ENCODE measurements around the gene RHBDL2.

Gene RHBDL2

DNA sequence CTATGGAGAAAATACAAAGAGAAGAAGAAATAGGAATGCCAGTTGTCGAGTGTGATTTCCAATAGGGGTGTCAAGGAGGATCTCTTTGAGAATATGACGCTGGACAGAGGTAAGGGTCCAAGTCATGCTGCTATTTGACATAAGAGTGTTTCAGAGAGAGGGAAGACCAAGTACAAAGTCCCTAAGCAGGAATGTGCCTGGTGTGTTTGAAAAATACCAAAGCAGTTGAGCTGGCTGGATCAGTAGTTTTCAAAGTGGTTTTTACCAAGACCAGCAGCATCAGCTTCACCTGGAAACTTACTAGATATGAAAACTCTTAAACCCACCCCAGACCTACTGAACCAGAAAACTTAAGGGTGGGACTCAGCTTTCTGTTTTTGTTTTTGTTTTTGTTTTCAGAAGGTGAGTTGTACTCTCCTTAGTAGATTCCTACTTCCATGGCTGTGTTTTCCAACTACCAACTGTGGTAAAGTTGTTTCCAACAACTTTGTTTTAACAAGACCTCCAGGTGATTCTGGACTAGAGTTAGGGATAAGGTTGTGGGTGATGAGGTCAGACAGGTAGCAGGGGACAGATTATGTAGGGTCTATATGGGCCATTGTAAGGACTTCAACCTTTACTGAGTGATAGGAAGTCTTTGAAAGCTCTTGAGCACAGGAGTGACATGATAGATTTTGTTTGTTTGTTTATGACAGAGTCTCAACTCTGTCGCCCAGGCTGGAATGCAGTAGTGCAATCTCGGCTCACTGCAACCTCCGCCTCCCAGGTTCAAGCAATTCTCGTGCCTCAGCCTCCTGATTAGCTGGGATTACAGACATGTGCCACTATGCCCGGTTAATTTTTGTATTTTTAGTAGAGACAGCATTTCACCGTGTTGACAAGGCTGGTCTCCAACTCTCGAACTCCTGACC is 53.0 kb downstream of the RHBDL2 start:
- Mint-ChIP-seq H3K36me3 (ENCODE audit: insufficient read depth) (no peaks in the 10 kb centered on the region), H3K4me3 (no peak overlapping the region), H3K27ac (no peak overlapping the region), H3K4me1 (ENCODE audit: low read depth in 2 of 2) (no peaks in the 10 kb centered on the region), H3K9me3 (no peaks in the 10 kb centered on the region), H3K27me3 (no peaks in the 10 kb centered on the region)
- DNase-seq (no peak), ATAC-seq (replicated peaks) (no peak)

GRCh38 chr1:38885092-38885491 is 56.5 kb downstream of the RHBDL2 start:
- Mint-ChIP-seq H3K27me3 (no peaks in the 10 kb centered on the region), H3K36me3 (ENCODE audit: insufficient read depth) (no peaks in the 10 kb centered on the region), H3K4me1 (ENCODE audit: low read depth in 2 of 2) (no peaks in the 10 kb centered on the region), H3K4me3 (no peak overlapping the region), H3K9me3 (no peaks in the 10 kb centered on the region), H3K27ac (no peak overlapping the region)
- DNase-seq (no peak), ATAC-seq (replicated peaks) (no peak)

GRCh38 chr1:38881487-38881886 is 60.1 kb downstream of the RHBDL2 start, which contains the start of gene GJA9:
Gene GJA9, minus strand, starts transcription at chr1:38881587. Its CDS starts 5,489 bp downstream, at chr1:38876098.
- Mint-ChIP-seq H3K4me1 (ENCODE audit: low read depth in 2 of 2) (no peaks in the 10 kb centered on the region), H3K27ac (no peak within 1 kb of the TSS), H3K36me3 (ENCODE audit: insufficient read depth) (no peaks in the 10 kb centered on the region), H3K4me3 (no peak within 1 kb of the TSS), H3K27me3 (no peaks in the 10 kb centered on the region), H3K9me3 (no peaks in the 10 kb centered on the region)
- DNase-seq (no peak), ATAC-seq (replicated peaks) (no peak)

GRCh38 chr1:38875811-38876210 is 65.8 kb downstream of the RHBDL2 start:
- Mint-ChIP-seq H3K9me3 (no peaks in the 10 kb centered on the region), H3K27ac (no peak overlapping the region), H3K36me3 (ENCODE audit: insufficient read depth) (peaks cover 8% of the 10 kb centered on the region), H3K27me3 (no peaks in the 10 kb centered on the region), H3K4me3 (no peak overlapping the region), H3K4me1 (ENCODE audit: low read depth in 2 of 2) (peaks cover 10 to 24% of the 10 kb centered on the region in 2 donors)
- no peak for DNase-seq
- no peak for ATAC-seq (replicated peaks)

DNA sequence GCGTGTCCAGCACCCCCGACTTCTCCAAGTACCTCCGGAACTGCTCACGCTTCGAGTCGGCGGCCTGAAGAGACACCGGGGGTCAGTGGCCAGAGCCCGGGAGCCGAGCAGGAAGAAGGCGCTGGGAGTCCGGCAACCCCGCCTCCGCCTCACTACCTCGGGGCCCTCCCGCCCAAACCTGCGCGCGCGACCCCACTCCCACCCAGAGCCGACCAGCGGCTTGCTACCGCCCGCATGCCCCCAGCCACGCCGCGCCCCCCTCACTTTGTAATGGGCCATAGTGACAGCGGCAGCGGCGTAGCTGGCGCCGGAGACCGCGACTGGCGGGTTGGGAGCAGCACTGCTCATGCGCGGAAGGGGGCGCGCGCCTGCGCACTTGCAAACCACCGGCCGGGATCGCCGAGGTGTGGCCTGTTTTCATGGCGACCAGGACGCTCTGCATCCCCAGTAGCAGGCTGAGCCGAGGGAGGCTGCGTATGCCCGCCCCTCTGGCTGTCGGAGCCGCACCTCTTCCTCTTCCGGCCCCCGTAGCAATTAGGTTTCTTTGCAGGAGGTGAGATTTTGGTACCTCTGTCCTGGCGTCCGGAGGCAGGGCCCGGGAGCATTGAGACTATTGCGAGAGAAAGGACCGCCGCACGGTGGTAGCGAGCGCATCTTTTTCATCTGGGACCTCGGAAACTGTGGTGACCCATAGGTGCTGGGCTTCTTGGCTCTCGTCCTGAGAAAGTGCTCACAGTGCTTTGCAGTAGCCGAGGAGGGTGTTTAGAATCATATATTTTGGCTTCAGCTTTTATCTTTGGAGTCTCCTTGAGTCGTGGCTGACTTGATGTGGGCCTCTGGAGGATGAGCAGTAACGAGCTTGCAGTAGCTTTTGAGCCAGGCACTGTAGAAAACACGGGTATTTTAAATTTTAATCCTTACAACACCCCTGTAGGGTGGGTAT is 68.3 kb downstream of the RHBDL2 start, which contains the start of gene MYCBP:
MYCBP (minus strand) TSS at position 322 of the 943 bp plus-strand sequence; CDS start at position 279, 43 bp downstream.
- Mint-ChIP-seq H3K4me3 (peak within 1 kb of the TSS; percentile 83 to 86), H3K9me3 (no peaks in the 10 kb centered on the region), H3K36me3 (ENCODE audit: insufficient read depth) (peaks cover 12% of the 10 kb centered on the region), H3K27ac (peak within 1 kb of the TSS; percentile 85 to 88), H3K4me1 (ENCODE audit: low read depth in 2 of 2) (peaks cover 10 to 24% of the 10 kb centered on the region in 2 donors), H3K27me3 (no peaks in the 10 kb centered on the region)
- ATAC-seq (replicated peaks), result peak; percentile 99
- peak; percentile 94 to 98 (median 96) for DNase-seq

DNA sequence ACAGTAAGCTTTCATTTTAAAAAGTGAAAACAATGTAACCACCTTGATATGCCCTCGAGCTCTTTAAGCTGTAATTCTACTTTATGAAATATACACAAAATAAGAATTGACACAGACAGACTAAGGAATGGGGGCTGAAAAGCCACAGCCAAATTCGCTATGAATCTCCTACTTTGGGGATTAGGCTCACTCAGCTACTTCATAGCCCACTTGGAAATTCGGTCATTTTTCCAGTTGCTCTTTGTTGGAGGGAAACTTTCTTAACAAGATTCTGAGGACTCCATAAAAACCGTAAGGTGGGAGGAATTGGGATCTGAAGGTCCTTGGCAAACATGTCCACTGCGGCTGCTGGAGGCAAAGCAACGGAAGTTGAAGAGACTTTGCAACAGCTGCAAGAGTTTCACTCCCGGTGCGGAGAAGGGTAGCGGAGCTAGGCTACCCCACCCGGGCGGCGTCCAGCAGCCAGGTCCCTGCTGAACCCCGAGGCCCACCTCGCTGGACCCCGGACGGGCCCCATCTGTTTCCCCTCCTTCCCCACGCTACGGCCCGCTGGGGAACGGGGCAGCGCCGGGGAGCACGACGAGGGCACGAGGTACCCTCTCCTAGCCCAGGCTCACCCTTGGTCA is 69.1 kb downstream of the RHBDL2 start:
- peaks cover 10 to 24% of the 10 kb centered on the region in 2 donors for H3K4me1 Mint-ChIP-seq (ENCODE audit: low read depth in 2 of 2)
- no peaks in the 10 kb centered on the region for H3K9me3 Mint-ChIP-seq
- peak; percentile 9 for ATAC-seq (replicated peaks)
- peak; percentile 12 to 28 (median 18) for DNase-seq
- H3K27me3 Mint-ChIP-seq, result no peaks in the 10 kb centered on the region
- peaks cover 12% of the 10 kb centered on the region for H3K36me3 Mint-ChIP-seq (ENCODE audit: insufficient read depth)
- peak overlapping the region; percentile 83 to 86 for H3K4me3 Mint-ChIP-seq
- H3K27ac Mint-ChIP-seq, result peak overlapping the region; percentile 85 to 88

GRCh38 chr1:38870996-38871395 is 70.6 kb downstream of the RHBDL2 start:
- Mint-ChIP-seq H3K27me3 (no peaks in the 10 kb centered on the region), H3K4me3 (no peak overlapping the region), H3K4me1 (ENCODE audit: low read depth in 2 of 2) (peaks cover 10 to 24% of the 10 kb centered on the region in 2 donors), H3K36me3 (ENCODE audit: insufficient read depth) (peaks cover 17% of the 10 kb centered on the region), H3K27ac (no peak overlapping the region), H3K9me3 (no peaks in the 10 kb centered on the region)
- ATAC-seq (replicated peaks), result no peak
- DNase-seq, result no peak

DNA sequence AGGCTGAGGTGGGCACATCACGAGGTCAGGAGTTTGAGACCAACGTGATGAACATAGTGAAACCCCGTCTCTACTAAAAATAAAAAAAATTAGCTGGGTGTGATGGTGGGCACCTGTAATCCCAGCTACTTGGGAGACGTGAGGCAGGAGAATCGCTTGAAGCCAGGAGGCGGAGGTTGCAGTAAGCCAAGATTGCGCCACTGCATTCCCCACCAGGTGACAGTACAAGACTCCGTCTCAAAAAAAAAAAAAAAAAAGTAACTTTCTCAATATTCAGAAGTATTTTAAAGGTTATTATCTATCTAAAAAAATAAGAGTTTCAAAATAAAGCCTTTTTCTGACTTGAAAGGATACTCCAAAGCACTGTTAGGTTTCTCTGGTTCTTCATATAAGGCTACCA is 74.4 kb downstream of the RHBDL2 start:
- H3K27ac Mint-ChIP-seq, result peak overlapping the region in 1 of 2 donors; percentile 58
- peaks cover 22% of the 10 kb centered on the region for H3K36me3 Mint-ChIP-seq (ENCODE audit: insufficient read depth)
- ATAC-seq (replicated peaks), result no peak
- H3K4me3 Mint-ChIP-seq, result no peak overlapping the region
- no peak for DNase-seq
- H3K9me3 Mint-ChIP-seq, result no peaks in the 10 kb centered on the region
- H3K27me3 Mint-ChIP-seq, result no peaks in the 10 kb centered on the region
- H3K4me1 Mint-ChIP-seq (ENCODE audit: low read depth in 2 of 2), result peaks cover 10 to 12% of the 10 kb centered on the region in 2 donors

DNA sequence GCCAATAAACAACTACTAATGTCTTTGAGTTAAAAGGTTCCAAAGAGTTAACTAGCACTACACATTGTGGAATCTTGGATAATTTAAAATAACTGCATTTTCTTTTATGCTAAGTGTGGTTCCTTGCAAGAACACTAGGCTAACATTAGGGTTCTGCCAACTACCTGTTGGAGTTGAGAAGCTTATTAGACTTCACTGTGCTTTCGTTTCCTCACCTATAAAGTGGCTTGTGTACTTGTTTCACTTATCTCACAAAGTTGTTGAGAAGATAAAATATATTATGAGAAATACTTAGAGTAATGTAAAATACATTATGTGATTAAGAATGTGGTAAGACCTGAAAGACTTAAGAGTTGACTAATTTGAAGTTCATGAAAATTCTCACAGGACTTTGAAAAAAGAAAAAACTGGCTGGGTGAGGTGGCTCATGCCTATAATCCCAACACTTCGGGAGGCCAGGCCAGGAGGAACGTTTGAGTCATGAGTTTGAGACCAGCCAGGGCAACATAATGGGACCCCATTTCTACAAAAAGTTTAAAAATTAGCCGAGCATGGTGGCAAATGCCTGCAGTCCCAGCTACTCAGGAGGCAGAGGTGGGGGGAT is 76.4 kb downstream of the RHBDL2 start:
- ATAC-seq (replicated peaks) (no peak), DNase-seq (no peak)
- Mint-ChIP-seq H3K27ac (no peak overlapping the region), H3K4me1 (ENCODE audit: low read depth in 2 of 2) (peaks cover 11 to 12% of the 10 kb centered on the region in 2 donors), H3K27me3 (no peaks in the 10 kb centered on the region), H3K36me3 (ENCODE audit: insufficient read depth) (peaks cover 22% of the 10 kb centered on the region), H3K4me3 (no peak overlapping the region), H3K9me3 (no peaks in the 10 kb centered on the region)

- Mint-ChIP-seq H3K27ac (peak overlapping the region; percentile 95), H3K4me1 (ENCODE audit: low read depth in 2 of 2) (peaks cover 25 to 36% of the 10 kb centered on the region in 2 donors), H3K4me3 (peak overlapping the region; percentile 95), H3K27me3 (no peaks in the 10 kb centered on the region), H3K9me3 (no peaks in the 10 kb centered on the region), H3K36me3 (ENCODE audit: insufficient read depth) (peaks cover 32% of the 10 kb centered on the region)
- ATAC-seq (replicated peaks), result no peak
- no peak for DNase-seq
Observed at GRCh38 chr1:38860454-38860795, 81.2 kb downstream of the RHBDL2 start.

GRCh38 chr1:38859561-38860453 is 81.8 kb downstream of the RHBDL2 start, which contains the start of gene RRAGC:
Gene RRAGC, minus strand, starts transcription at chr1:38859772. Its CDS starts 126 bp downstream, at chr1:38859646.
- ATAC-seq (replicated peaks), result peak; percentile 96
- peaks cover 33% of the 10 kb centered on the region for H3K36me3 Mint-ChIP-seq (ENCODE audit: insufficient read depth)
- H3K4me1 Mint-ChIP-seq (ENCODE audit: low read depth in 2 of 2), result peaks cover 30 to 41% of the 10 kb centered on the region in 2 donors
- H3K27ac Mint-ChIP-seq, result peak within 1 kb of the TSS; percentile 95
- peak within 1 kb of the TSS; percentile 95 for H3K4me3 Mint-ChIP-seq
- peak; percentile 97 for DNase-seq
- H3K27me3 Mint-ChIP-seq, result no peaks in the 10 kb centered on the region
- no peaks in the 10 kb centered on the region for H3K9me3 Mint-ChIP-seq
